GM23338 (cell line): ENCODE results near the gene PICALM. TPM values are rescaled to one million over a fixed set of nuclear protein-coding genes. Genes with fewer than 3 reads are reported as not detected.

Experiments used
- ATAC-seq: fragments of 200-7000 bp; cut with Tn5 transposase; 3 replicates; pipeline ENCODE4 v1.9.1; 2020
- DNase-seq: peaks from one replicate; pipeline ENCODE4 v3.0.0-alpha.2; 2015; ENCODE audit warnings: low spot score
- H2AFZ ChIP-seq: fragments of 200-600 bp; sonication (generic); 2 replicates; pipeline ENCODE4 v1.8.0; 2016; ENCODE audit warnings: antibody characterized with exemption, mild to moderate bottlenecking, moderate library complexity
- H3F3A ChIP-seq: fragments of 200-600 bp; sonication (generic); replicated peaks from 2 replicates; pipeline ENCODE4 v1.8.0; 2017; ENCODE audit warnings: antibody characterized with exemption, mixed run types, low read depth
- H3K27ac ChIP-seq: fragments of 200-600 bp; sonication (generic); 2 replicates; pipeline ENCODE4 v1.6.1; 2016; ENCODE audit warnings: low read depth
- H3K27me3 ChIP-seq: fragments of 200-600 bp; sonication (generic); 2 replicates; pipeline ENCODE4 v1.8.0; 2016; ENCODE audit warnings: mild to moderate bottlenecking, mixed run types, moderate library complexity; ENCODE audit not compliant: insufficient read depth
- H3K36me3 ChIP-seq: fragments of 200-600 bp; sonication (generic); 2 replicates; pipeline ENCODE4 v1.8.0; 2016; ENCODE audit warnings: mild to moderate bottlenecking; ENCODE audit not compliant: insufficient read depth
- H3K4me1 ChIP-seq: fragments of 200-600 bp; sonication (generic); 2 replicates; pipeline ENCODE4 v1.8.0; 2016; ENCODE audit warnings: mild to moderate bottlenecking, moderate library complexity; ENCODE audit not compliant: insufficient read depth
- H3K4me2 ChIP-seq: fragments of 200-600 bp; sonication (generic); 2 replicates; pipeline ENCODE4 v1.7.1; 2017; ENCODE audit warnings: mixed run types
- H3K4me3 ChIP-seq: fragments of 200-600 bp; sonication (generic); 2 replicates; pipeline ENCODE4 v1.6.1; 2016; ENCODE audit warnings: mixed run types
- H3K79me2 ChIP-seq: fragments of 200-600 bp; sonication (generic); replicated peaks from 2 replicates; pipeline ENCODE4 v1.8.0; 2017; ENCODE audit warnings: mild to moderate bottlenecking; ENCODE audit not compliant: insufficient read depth
- H3K9me2 ChIP-seq: fragments of 200-600 bp; sonication (generic); 2 replicates; pipeline ENCODE4 v1.8.0; 2017; ENCODE audit not compliant: insufficient read depth
- H4K20me1 ChIP-seq: fragments of 200-600 bp; sonication (generic); replicated peaks from 2 replicates; pipeline ENCODE4 v1.8.0; 2017; ENCODE audit warnings: mild to moderate bottlenecking; ENCODE audit not compliant: insufficient read depth
- H3K27ac Mint-ChIP-seq: 2 replicates; pipeline ENCODE4 v1.8.0; 2020; ENCODE audit warnings: inconsistent platforms, mild to moderate bottlenecking, moderate library complexity, mixed read lengths
- H3K27me3 Mint-ChIP-seq: 3 replicates; pipeline ENCODE4 v1.8.0; 2022; ENCODE audit warnings: low read depth, mild to moderate bottlenecking, moderate library complexity, mixed read lengths, inconsistent platforms; ENCODE audit not compliant: insufficient read depth, poor library complexity
- H3K36me3 Mint-ChIP-seq: 3 replicates; pipeline ENCODE4 v1.8.0; 2021; ENCODE audit warnings: low read depth, mild to moderate bottlenecking, inconsistent platforms, moderate library complexity, mixed read lengths
- H3K4me1 Mint-ChIP-seq: 3 replicates; pipeline ENCODE4 v1.8.0; 2020; ENCODE audit warnings: mild to moderate bottlenecking, inconsistent platforms, mixed read lengths
- H3K4me3 Mint-ChIP-seq: 3 replicates; pipeline ENCODE4 v1.8.0; 2021; ENCODE audit warnings: moderate library complexity, mild to moderate bottlenecking, inconsistent platforms, mixed read lengths
- H3K9me3 Mint-ChIP-seq: 3 replicates; pipeline ENCODE4 v1.8.0; 2020; ENCODE audit warnings: moderate library complexity, mild to moderate bottlenecking, inconsistent platforms, mixed read lengths
- CREB1 ChIP-seq: fragments of 250-450 bp; sonication (Bioruptor Pico); IDR thresholded peaks from 2 replicates; pipeline ENCODE4 v1.5.0; 2020; ENCODE audit warnings: low read depth, mild to moderate bottlenecking, moderate library complexity
- ETS1 ChIP-seq: IDR thresholded peaks from 2 replicates; pipeline ENCODE4 v1.6.1; 2016; ENCODE audit warnings: antibody characterized with exemption
- EZH2 ChIP-seq: fragments of 200-600 bp; sonication (generic); IDR thresholded peaks from one replicate; pipeline ENCODE4 v1.8.0; 2017; ENCODE audit warnings: antibody characterized with exemption, mild to moderate bottlenecking, low read depth; ENCODE audit not compliant: unreplicated experiment
- EZH2phosphoT487 ChIP-seq: fragments of 200-600 bp; sonication (generic); IDR thresholded peaks from one replicate; pipeline ENCODE4 v1.8.1; 2018; ENCODE audit warnings: antibody characterized with exemption; ENCODE audit not compliant: unreplicated experiment
- JUNB ChIP-seq: IDR thresholded peaks from one replicate; pipeline ENCODE4 v1.6.1; 2016; ENCODE audit warnings: antibody characterized with exemption; ENCODE audit not compliant: unreplicated experiment
- NANOG ChIP-seq: IDR thresholded peaks from 2 replicates; pipeline ENCODE4 v1.6.1; 2016; ENCODE audit warnings: antibody characterized with exemption, borderline replicate concordance
- POLR2AphosphoS5 ChIP-seq: IDR thresholded peaks from 2 replicates; pipeline ENCODE4 v1.6.1; 2016; ENCODE audit warnings: antibody characterized with exemption, low read depth
- REST ChIP-seq: IDR thresholded peaks from one replicate; pipeline ENCODE4 v1.6.1; 2018; ENCODE audit warnings: antibody characterized with exemption; ENCODE audit not compliant: unreplicated experiment
- STAT1 ChIP-seq: IDR thresholded peaks from one replicate; pipeline ENCODE4 v1.6.1; 2016; ENCODE audit warnings: antibody characterized with exemption; ENCODE audit not compliant: unreplicated experiment
- ZNF114 ChIP-seq: fragments of 250-450 bp; sonication (Bioruptor Pico); IDR thresholded peaks from 2 replicates; pipeline ENCODE4 v1.5.0; 2020; ENCODE audit warnings: mild to moderate bottlenecking, moderate library complexity
- ZNF331 ChIP-seq: fragments of 250-450 bp; sonication (Bioruptor Pico); IDR thresholded peaks from 2 replicates; pipeline ENCODE4 v1.5.0; 2020; ENCODE audit warnings: low read depth, mild to moderate bottlenecking, moderate library complexity
- ZNF462 ChIP-seq: fragments of 250-450 bp; sonication (Bioruptor Pico); IDR thresholded peaks from 2 replicates; pipeline ENCODE4 v1.5.0; 2020; ENCODE audit warnings: mild to moderate bottlenecking, moderate library complexity
- polyA plus RNA-seq: library from polyadenylated mRNA; unstranded; fragments of >200 nt; fragmentation: Nextera tagmentation; extraction: Ambion mirVana; gene quantifications from 2 replicates; pipeline ENCODE4 v1.2.1, GENCODE V29; 2016
- total RNA-seq: library from RNA; depleted of rRNA; stranded (reverse); fragments of >200 nt; shearing (Covaris generic); gene quantifications from 2 replicates; pipeline ENCODE4 v1.2.3, GENCODE V29; 2014

PICALM gene
- total and polyA plus RNA-seq, 2 experiments from 2014 or later, result 27.9 to 134 TPM

- no peak for TF ChIP-seq JUNB
- TF ChIP-seq POLR2AphosphoS5, result no peak
- no peak for TF ChIP-seq ETS1
- TF ChIP-seq CREB1, result no peak
- TF ChIP-seq REST, result no peak
- no peak for TF ChIP-seq EZH2
Observed at GRCh38 chr11:85961930-85962363, 106.9 kb downstream of the PICALM start (continued).

- H3K4me3 Mint-ChIP-seq, result no peak overlapping the region
- Histone ChIP-seq H3K27me3 (no peaks in the 10 kb centered on the region), H4K20me1 (no peaks in the 10 kb centered on the region; the same call in 1 of the 2 replicates), H3K27ac (no peak overlapping the region), H3K4me3 (no peak overlapping the region), H2AFZ (no peak overlapping the region), H3K4me1 (no peaks in the 10 kb centered on the region), H3F3A (no peaks in the 10 kb centered on the region), H3K79me2 (no peaks in the 10 kb centered on the region), H3K36me3 (peaks cover 6% of the 10 kb centered on the region; the same call in 1 of the 2 replicates), H3K9me2 (no peaks in the 10 kb centered on the region), H3K4me2 (no peak overlapping the region)
- peaks cover 2% of the 10 kb centered on the region; the same call in 1 of the 3 replicates for H3K4me1 Mint-ChIP-seq
- no peak for DNase-seq
- no peaks in the 10 kb centered on the region for H3K9me3 Mint-ChIP-seq
- H3K36me3 Mint-ChIP-seq, result peaks cover 19% of the 10 kb centered on the region; the same call in 2 of the 3 replicates
- H3K27me3 Mint-ChIP-seq, result peaks cover 2% of the 10 kb centered on the region
- H3K27ac Mint-ChIP-seq, result no peak overlapping the region
- no peak for ATAC-seq
- TF ChIP-seq ZNF331 (CRISPR knock-in tag) (no peak), EZH2phosphoT487 (no peak), JUNB (no peak), CREB1 (no peak), ZNF114 (CRISPR knock-in tag) (no peak), ETS1 (no peak), POLR2AphosphoS5 (no peak), STAT1 (no peak), NANOG (no peak), ZNF462 (CRISPR knock-in tag) (no peak)
Observed at GRCh38 chr11:85961130-85961529, 107.8 kb downstream of the PICALM start.
